Esophagus muscularis mucosa (tissue), 4 donors: ENCODE measurements around the gene WDR4.

Experiments
- CTCF ChIP-seq, 3 experiments: fragments of 200-600 bp in 2 of 3; fragments of 450-650 bp in 1 of 3; sonication (generic) in 2 of 3; IDR thresholded peaks; one replicate each; pipeline ENCODE4 v1.5.1; 2017 to 2019; ENCODE audit warnings: antibody characterized with exemption in 3 of 3, mild to moderate bottlenecking in 2 of 3, moderate library complexity in 1 of 3
- EP300 ChIP-seq: sonication (generic); formaldehyde crosslinking; IDR thresholded peaks from one replicate; pipeline ENCODE4 v1.6.1; 2017; ENCODE audit warnings: antibody characterized with exemption
- POLR2A ChIP-seq: fragments of 450-650 bp; IDR thresholded peaks from one replicate; pipeline ENCODE4 v1.6.1; 2017; ENCODE audit warnings: antibody characterized with exemption, moderate library complexity, mild to moderate bottlenecking, low read depth
- POLR2AphosphoS5 ChIP-seq, 2 donors: sonication (generic); formaldehyde crosslinking; IDR thresholded peaks; one replicate each; pipeline ENCODE4 v1.6.1; 2017; ENCODE audit warnings: antibody characterized with exemption in 2 of 2

GRCh38 chr21:42883921-42884320, 4.6 kb upstream of the WDR4 start:
- no peak for TF ChIP-seq CTCF (IDR thresholded peaks at IDR 0.05)
- TF ChIP-seq POLR2AphosphoS5 (IDR thresholded peaks at IDR 0.05) = no peak
- no peak for TF ChIP-seq POLR2A
- no peak for TF ChIP-seq EP300
